HEK293T (cell line): ENCODE data around the gene CPED1.

ENCODE experiments used
- FOXK2 ChIP-seq: fragments of 450-650 bp; IDR thresholded peaks from 2 replicates; pipeline ENCODE4 v1.6.1; 2016; ENCODE audit warnings: mild to moderate bottlenecking
- FOXM1 ChIP-seq: fragments of 450-650 bp; IDR thresholded peaks from 2 replicates; pipeline ENCODE4 v1.6.1; 2017; ENCODE audit warnings: mild to moderate bottlenecking, borderline replicate concordance
- NFRKB ChIP-seq: fragments of 450-650 bp; IDR thresholded peaks from 2 replicates; pipeline ENCODE4 v1.6.1; 2016; ENCODE audit warnings: mild to moderate bottlenecking, moderate library complexity
- SP1 ChIP-seq: fragments of 450-650 bp; IDR thresholded peaks from 2 replicates; pipeline ENCODE4 v1.6.1; 2017
- TARDBP ChIP-seq: fragments of 450-650 bp; IDR thresholded peaks from 2 replicates; pipeline ENCODE4 v1.6.1; 2016

DNA sequence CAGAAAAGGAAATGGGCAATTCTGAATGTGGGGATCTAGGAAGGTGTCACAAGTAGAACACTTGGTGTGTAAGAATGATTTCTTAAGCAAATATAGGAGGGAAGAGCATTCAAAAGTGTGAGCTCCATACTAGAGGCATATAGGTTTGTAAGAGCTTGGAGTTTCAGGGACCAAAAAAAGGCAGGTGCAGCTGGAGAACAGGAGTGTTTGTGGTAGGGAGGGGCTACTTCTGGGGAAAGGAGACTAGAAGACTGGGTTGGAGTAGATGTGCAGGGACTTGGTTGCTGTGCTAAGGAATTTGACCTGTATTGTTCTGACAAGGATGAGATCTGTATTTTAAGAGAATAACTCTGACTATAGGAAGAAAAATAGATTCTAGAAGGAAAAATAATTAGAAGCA lies 46.4 kb downstream of the CPED1 start:
- TF ChIP-seq TARDBP (no peak), SP1 (no peak), FOXM1 (no peak), FOXK2 (no peak), NFRKB (no peak)
